HepG2 (cell line): ENCODE measurements around the gene ZBTB17. TPM values are rescaled to one million over a fixed set of nuclear protein-coding genes. Genes with fewer than 3 reads are reported as not detected.
A peak's percentile ranks its signal among the peaks of the same experiment; 100 is the strongest.

Source experiments
- CEBPB ChIP-seq: IDR thresholded peaks from 2 replicates; pipeline ENCODE4 v1.6.1; 2011; ENCODE audit warnings: low read depth, low read length, improper control_type of control experiment, borderline replicate concordance
- CENPT ChIP-seq: sonication (generic); formaldehyde crosslinking; IDR thresholded peaks from 2 replicates; pipeline ENCODE4 v1.8.0; 2022; ENCODE audit warnings: low read depth, mild to moderate bottlenecking, moderate library complexity, missing genetic modification reagents
- ETV6 ChIP-seq: sonication (generic); formaldehyde crosslinking; conservative IDR thresholded peaks from 2 replicates; pipeline ENCODE4 v1.4.0; 2020; ENCODE audit warnings: missing genetic modification reagents
- FOXJ3 ChIP-seq: sonication (generic); formaldehyde crosslinking; IDR thresholded peaks from 2 replicates; pipeline ENCODE4 v1.4.0; 2020; ENCODE audit warnings: missing genetic modification reagents, mild to moderate bottlenecking, borderline replicate concordance
- HIVEP1 ChIP-seq: sonication (generic); formaldehyde crosslinking; IDR thresholded peaks from 2 replicates; pipeline ENCODE4 v1.4.0; 2020; ENCODE audit warnings: mild to moderate bottlenecking, missing genetic modification reagents
- HNRNPL ChIP-seq: fragments of 200-400 bp; formaldehyde crosslinking; IDR thresholded peaks from 2 replicates; pipeline ENCODE4 v1.6.1; 2017; ENCODE audit warnings: mild to moderate bottlenecking, low read depth, low read length
- ISL2 ChIP-seq: sonication (generic); formaldehyde crosslinking; IDR thresholded peaks from 2 replicates; pipeline ENCODE4 v1.5.0; 2020; ENCODE audit warnings: missing genetic modification reagents
- MNT ChIP-seq: fragments of 450-650 bp; IDR thresholded peaks from 2 replicates; pipeline ENCODE4 v1.6.1; 2016
- MXD3 ChIP-seq: IDR thresholded peaks from 2 replicates; pipeline ENCODE4 v1.6.1; 2016; ENCODE audit warnings: mild to moderate bottlenecking, missing biosample characterization, missing genetic modification reagents
- NR2F1 ChIP-seq, 2 experiments: fragments of 450-650 bp in 1 of 2; formaldehyde crosslinking in 1 of 2; IDR thresholded peaks; 2 replicates each; pipeline versions ENCODE4 v1.5.0 to v1.6.1; 2016 to 2020; ENCODE audit warnings: mild to moderate bottlenecking in 1 of 2, missing compliant biosample characterization in 1 of 2, missing genetic modification reagents in 1 of 2, moderate library complexity in 1 of 2
- NR2F2 ChIP-seq: IDR thresholded peaks from 2 replicates; pipeline ENCODE4 v1.6.1; 2012; ENCODE audit warnings: low read depth, inconsistent platforms, borderline replicate concordance
- ONECUT2 ChIP-seq: sonication (generic); formaldehyde crosslinking; IDR thresholded peaks from 2 replicates; pipeline ENCODE4 v1.4.0; 2020; ENCODE audit warnings: missing genetic modification reagents
- PATZ1 ChIP-seq: sonication (generic); formaldehyde crosslinking; IDR thresholded peaks from 2 replicates; pipeline ENCODE4 v1.4.0; 2020; ENCODE audit warnings: missing genetic modification reagents
- REL ChIP-seq: sonication (generic); formaldehyde crosslinking; conservative IDR thresholded peaks from 2 replicates; pipeline ENCODE4 v1.8.0; 2022; ENCODE audit warnings: mild to moderate bottlenecking, missing genetic modification reagents, moderate library complexity
- SP140L ChIP-seq: sonication (generic); formaldehyde crosslinking; IDR thresholded peaks from 2 replicates; pipeline ENCODE4 v1.4.0; 2020; ENCODE audit warnings: missing genetic modification reagents, borderline replicate concordance
- SP5 ChIP-seq: IDR thresholded peaks from 2 replicates; pipeline ENCODE4 v1.6.1; 2016; ENCODE audit warnings: low read depth, borderline replicate concordance
- TGIF2 ChIP-seq: IDR thresholded peaks from 2 replicates; pipeline ENCODE4 v1.6.1; 2016; ENCODE audit warnings: control low read depth, missing compliant biosample characterization
- TMF1 ChIP-seq: sonication (generic); formaldehyde crosslinking; IDR thresholded peaks from 2 replicates; pipeline ENCODE4 v1.8.1; 2022; ENCODE audit warnings: low read depth, missing genetic modification reagents
- ZMAT3 ChIP-seq: sonication (generic); formaldehyde crosslinking; conservative IDR thresholded peaks from 2 replicates; pipeline ENCODE4 v1.7.0; 2021; ENCODE audit warnings: missing genetic modification reagents
- ZNF10 ChIP-seq: sonication (generic); formaldehyde crosslinking; IDR thresholded peaks from 2 replicates; pipeline ENCODE4 v1.4.0; 2020; ENCODE audit warnings: mild to moderate bottlenecking, low read depth, missing genetic modification reagents, borderline replicate concordance
- ZNF263 ChIP-seq: sonication (generic); formaldehyde crosslinking; IDR thresholded peaks from 2 replicates; pipeline ENCODE4 v1.4.0; 2020; ENCODE audit warnings: missing genetic modification reagents
- ZNF280B ChIP-seq: sonication (generic); formaldehyde crosslinking; IDR thresholded peaks from 2 replicates; pipeline ENCODE4 v1.5.0; 2020; ENCODE audit warnings: missing genetic modification reagents, mild to moderate bottlenecking, borderline replicate concordance
- ZNF296 ChIP-seq: sonication (generic); formaldehyde crosslinking; conservative IDR thresholded peaks from 2 replicates; pipeline ENCODE4 v1.5.0; 2020; ENCODE audit warnings: mild to moderate bottlenecking, missing genetic modification reagents
- ZNF431 ChIP-seq: sonication (generic); formaldehyde crosslinking; IDR thresholded peaks from 2 replicates; pipeline ENCODE4 v1.9.0; 2022; ENCODE audit warnings: missing genetic modification reagents, low read depth, mild to moderate bottlenecking, borderline replicate concordance
- ZNF552 ChIP-seq: sonication (generic); formaldehyde crosslinking; IDR thresholded peaks from 2 replicates; pipeline ENCODE4 v1.9.0; 2022; ENCODE audit warnings: missing genetic modification reagents, mild to moderate bottlenecking, borderline replicate concordance
- polyA plus RNA-seq, 8 experiments: library from polyadenylated mRNA; depleted of rRNA in 3 of 8; stranded (reverse) in 7 of 8; unstranded in 1 of 8; fragments of >200 nt; fragmentation: Illumina TruSeq in 4 of 8; extraction: Trizol in 4 of 8; gene quantifications; 2 replicates each; pipeline versions ENCODE4 v1.2.1 to v1.2.3, GENCODE V29; 2011 to 2016; ENCODE audit warnings: low read depth in 4 of 8, missing spikeins in 1 of 8, mixed read lengths in 1 of 8; ENCODE audit not compliant: insufficient read depth in 1 of 8
- total RNA-seq, 5 experiments: library from RNA; depleted of rRNA; stranded (reverse); fragments of >200 nt; fragmentation: Illumina TruSeq; extraction: Trizol; gene quantifications; 2 replicates each; pipeline ENCODE4 v1.2.3, GENCODE V29; 2016; ENCODE audit warnings: low read depth in 1 of 5

The ZBTB17 gene
- total and polyA plus RNA-seq, 2 of the 13 experiments (the other 11 are each of a cell fraction or from before 2014, with no cell fraction given): 16.7 to 17.0 TPM

GRCh38 chr1:15975805-15976680 is at the start of gene ZBTB17 (continued):
- TF ChIP-seq ETV6 (CRISPR knock-in tag): no peak; the same call in 1 of the 2 replicates
- no peak for TF ChIP-seq ZNF296 (CRISPR knock-in tag)
- peak; percentile 37; the same call in 1 of the 2 replicates for TF ChIP-seq NR2F2
- no peak for TF ChIP-seq ZNF263
- no peak for TF ChIP-seq CEBPB
- TF ChIP-seq TMF1 (CRISPR knock-in tag): no peak
- no peak for TF ChIP-seq REL (CRISPR knock-in tag)
- TF ChIP-seq MNT: no peak
- no peak for TF ChIP-seq FOXJ3 (CRISPR knock-in tag)
- TF ChIP-seq ZMAT3 (CRISPR knock-in tag): no peak
- TF ChIP-seq PATZ1 (CRISPR knock-in tag): no peak
- TF ChIP-seq NR2F1 (CRISPR knock-in tag; IDR thresholded peaks at IDR 0.05): no peak
- 0 out of 2 replicates have a peak, but pooled peaks have one; percentile 26 for TF ChIP-seq ISL2 (CRISPR knock-in tag)
- TF ChIP-seq HNRNPL: no peak
- no peak for TF ChIP-seq CENPT
- no peak for TF ChIP-seq ZNF10 (CRISPR knock-in tag)
- TF ChIP-seq HIVEP1 (CRISPR knock-in tag): peak; percentile 32; the same call in 1 of the 2 replicates
- no peak for TF ChIP-seq ZNF280B
- TF ChIP-seq SP5 (CRISPR knock-in tag): 0 out of 2 replicates have a peak, but pooled peaks have one; percentile 23
- no peak for TF ChIP-seq ONECUT2
- no peak for TF ChIP-seq SP140L (CRISPR knock-in tag)
- TF ChIP-seq ZNF552: no peak
- no peak; the same call in none of the 2 replicates for TF ChIP-seq TGIF2 (CRISPR knock-in tag)
- no peak for TF ChIP-seq ZNF431 (CRISPR knock-in tag)
- 0 out of 2 replicates have a peak, but pooled peaks have one; percentile 56 for TF ChIP-seq MXD3 (CRISPR knock-in tag)
